K562 (cell line): ENCODE results near the gene PACSIN2. TPM values are rescaled to one million over a fixed set of nuclear protein-coding genes. Genes with fewer than 3 reads are reported as not detected.

ENCODE experiments used
- ATAC-seq: fragments of 200-7000 bp; cut with Tn5 transposase; 3 replicates; pipeline ENCODE4 v1.9.1; 2020; ENCODE audit warnings: moderate library complexity
- BruUV-seq: library from RNA; stranded (reverse); fragments of 400-500 nt; replicated peaks from 2 replicates; lab custom pipeline; 2021; lab: Mats Ljungman, UMichigan
- CTCF ChIA-PET: fragments of 300-600 bp; formaldehyde crosslinking; extraction: SDS; loops from one replicate; lab custom pipeline; 2021; ENCODE audit warnings: low intra/inter-chr PET ratio; lab: Yijun Ruan, JAX
- POLR2A ChIA-PET: fragments of 300-600, 350-650 bp; sonication (Branson Sonifier 250); formaldehyde crosslinking; extraction: SDS; loops from one replicate; lab custom pipeline; 2021; ENCODE audit warnings: antibody characterized with exemption, inconsistent platforms; lab: Yijun Ruan, JAX
- DNase-seq, 4 experiments: peaks; one replicate each; pipeline versions ENCODE4 v3.0.0 to v3.0.0-alpha.2; 2011 to 2018; ENCODE audit warnings: low spot score in 3 of 4, mixed read lengths in 3 of 4; ENCODE audit errors: extremely low read depth in 1 of 4
- FAIRE-seq: peaks from 2 replicates; lab custom pipeline; 2011; peaks lifted over from hg19 to GRCh38; lab: Jason Lieb, UNC
- H2AFZ ChIP-seq: 2 replicates; pipeline ENCODE4 v1.6.0; 2011; ENCODE audit warnings: low read depth, low read length, control low read depth, inconsistent platforms
- H3K27ac ChIP-seq: fragments of 200-600 bp; 3 replicates; pipeline ENCODE4 v1.8.0; 2011; ENCODE audit warnings: low read depth, mild to moderate bottlenecking, control low read depth, inconsistent platforms, low read length, moderate library complexity, mixed read lengths; ENCODE audit errors: extremely low read depth
- H3K27me3 ChIP-seq, 2 experiments: fragments of 300-600 bp in 1 of 2; 2 replicates in 1 of 2; 3 replicates in 1 of 2; pipeline versions ENCODE4 v1.6.0 to v1.8.0; 2011; ENCODE audit warnings: inconsistent platforms in 2 of 2, low read length in 2 of 2, mild to moderate bottlenecking in 1 of 2, mixed read lengths in 1 of 2, moderate library complexity in 1 of 2; ENCODE audit not compliant: control insufficient read depth in 2 of 2, insufficient read depth in 2 of 2
- H3K36me3 ChIP-seq: fragments of 300-600 bp; 3 replicates; pipeline ENCODE4 v1.8.0; 2011; ENCODE audit warnings: mild to moderate bottlenecking, low read length, inconsistent platforms; ENCODE audit not compliant: control insufficient read depth, insufficient read depth
- H3K4me1 ChIP-seq, 2 experiments: fragments of 200-600 bp in 1 of 2; replicated peaks in 1 of 2; 2 replicates in 1 of 2; 3 replicates in 1 of 2; pipeline versions ENCODE4 v1.5.1 to v1.8.0; 2011; ENCODE audit warnings: inconsistent platforms in 2 of 2, low read length in 2 of 2, mild to moderate bottlenecking in 1 of 2, mixed read lengths in 1 of 2, moderate library complexity in 1 of 2; ENCODE audit not compliant: control insufficient read depth in 2 of 2, insufficient read depth in 2 of 2
- H3K4me2 ChIP-seq: 2 replicates; pipeline ENCODE4 v1.6.1; 2011; ENCODE audit warnings: low read length, control low read depth, inconsistent platforms, mixed read lengths; ENCODE audit not compliant: insufficient read depth
- H3K4me3 ChIP-seq: fragments of 200-600 bp; sonication (generic), shearing (Covaris generic); 2 replicates; pipeline ENCODE4 v1.5.1; 2016; ENCODE audit warnings: control low read depth, inconsistent platforms
- H3K79me2 ChIP-seq: fragments of 200-600 bp; 3 replicates; pipeline ENCODE4 v1.8.0; 2011; ENCODE audit warnings: low read length, inconsistent platforms; ENCODE audit not compliant: control insufficient read depth, insufficient read depth
- H3K9ac ChIP-seq, 2 experiments: 2 replicates each; pipeline versions ENCODE4 v1.6.0 to v1.6.1; 2011; ENCODE audit warnings: low read depth in 2 of 2, low read length in 2 of 2, control low read depth in 1 of 2, inconsistent platforms in 1 of 2, mild to moderate bottlenecking in 1 of 2, mixed read lengths in 1 of 2; ENCODE audit not compliant: insufficient read depth in 1 of 2
- H3K9me1 ChIP-seq: one replicate; pipeline ENCODE4 v1.6.0; 2011; ENCODE audit warnings: inconsistent platforms, mild to moderate bottlenecking, low read length, moderate library complexity; ENCODE audit not compliant: control insufficient read depth, insufficient read depth
- H3K9me3 ChIP-seq: replicated peaks from 2 replicates; pipeline ENCODE4 v1.5.1; 2011; ENCODE audit warnings: low read depth, low read length, inconsistent platforms; ENCODE audit not compliant: control insufficient read depth, insufficient read depth
- H4K20me1 ChIP-seq: replicated peaks from 2 replicates; pipeline ENCODE4 v1.6.1; 2011; ENCODE audit warnings: low read length, inconsistent platforms, mixed read lengths; ENCODE audit not compliant: control insufficient read depth, insufficient read depth
- HDAC2 ChIP-seq: fragments of 450-650 bp; IDR thresholded peaks from 2 replicates; pipeline ENCODE4 v1.6.1; 2016; ENCODE audit warnings: mild to moderate bottlenecking
- L3MBTL2 ChIP-seq: fragments of 450-650 bp; IDR thresholded peaks from 2 replicates; pipeline ENCODE4 v1.6.1; 2016; ENCODE audit warnings: mild to moderate bottlenecking, moderate library complexity
- MCM3 ChIP-seq: fragments of 450-650 bp; IDR thresholded peaks from 2 replicates; pipeline ENCODE4 v1.6.1; 2016
- NR1H2 ChIP-seq: sonication (generic); formaldehyde crosslinking; IDR thresholded peaks from 2 replicates; pipeline ENCODE4 v1.4.0; 2020; ENCODE audit warnings: mild to moderate bottlenecking, missing genetic modification reagents
- RAD51 ChIP-seq: fragments of 450-650 bp; IDR thresholded peaks from 2 replicates; pipeline ENCODE4 v1.7.1; 2016; ENCODE audit warnings: low read depth, mild to moderate bottlenecking, borderline replicate concordance
- SPI1 ChIP-seq: IDR thresholded peaks from 2 replicates; pipeline ENCODE4 v1.6.1; 2011; ENCODE audit warnings: low read depth, low read length, control low read depth, borderline replicate concordance
- WGBS: fragments of 100-300 bp; shearing (Covaris generic); methylation state at CpG from one replicate; pipeline ENCODE4 v1.1.6; 2016; ENCODE audit warnings: low coverage, mixed read lengths; ENCODE audit not compliant: insufficient coverage; ENCODE audit errors: missing lambda C conversion rate; 5-methylcytosine and 5-hydroxymethylcytosine counted together
- in situ Hi-C: fragments of 300-500 bp; cut with MboI; formaldehyde crosslinking; loops from 4 replicates; pipeline ENCODE4 v1.15.0; 2018; ENCODE audit warnings: inconsistent platforms, mixed read lengths
- intact Hi-C: fragments of 100-400 bp; cut with micrococcal nuclease; formaldehyde crosslinking; loops from 2 replicates; pipeline ENCODE4 v1.14.2; 2022
- polyA plus RNA-seq, 8 experiments: library from polyadenylated mRNA; depleted of rRNA in 4 of 8; stranded (reverse) in 5 of 8; unstranded in 3 of 8; fragments of >200 nt; fragmentation: Nextera tagmentation in 2 of 8; fragmentation: Illumina TruSeq in 1 of 8; extraction: Ambion mirVana in 2 of 8; extraction: Trizol in 1 of 8; gene quantifications; 2 replicates each; pipeline versions ENCODE4 v1.2.1 to v1.2.3, GENCODE V29; 2011 to 2014; ENCODE audit warnings: inconsistent platforms in 1 of 8, missing spikeins in 1 of 8
- total RNA-seq, 7 experiments: library from RNA; depleted of rRNA in 6 of 7; stranded (reverse); fragments of >200 nt in 6 of 7; fragmentation: Illumina TruSeq in 2 of 7; extraction: Trizol in 2 of 7; gene quantifications; 2 replicates each; pipeline versions ENCODE4 v1.2.1 to v1.2.3, GENCODE V29; 2011 to 2021; ENCODE audit warnings: low replicate concordance in 1 of 7
- TF ChIP-seq, protein P1 (sequence below): fragments of 250-450 bp; sonication (Bioruptor Pico); IDR thresholded peaks from 2 replicates; pipeline ENCODE4 v1.8.0; 2021; ENCODE audit warnings: mild to moderate bottlenecking, moderate library complexity
- TF ChIP-seq, protein P2 (sequence below), 2 experiments: IDR thresholded peaks; 2 replicates each; pipeline ENCODE4 v1.6.1; 2011; ENCODE audit warnings: borderline replicate concordance in 1 of 2, control low read depth in 1 of 2, low read depth in 1 of 2, low read length in 1 of 2, mild to moderate bottlenecking in 1 of 2, mixed read lengths in 1 of 2, moderate library complexity in 1 of 2; ENCODE audit not compliant: insufficient read depth in 1 of 2, insufficient read length in 1 of 2, poor library complexity in 1 of 2, severe bottlenecking in 1 of 2; ENCODE audit errors: extremely low read depth in 1 of 2

PACSIN2 gene
- total and polyA plus RNA-seq, 9 of the 15 experiments (the other 6 are each of a cell fraction or from before 2014, with no cell fraction given) = 0.45 to 45.1 (median 23.9) TPM

DNA sequence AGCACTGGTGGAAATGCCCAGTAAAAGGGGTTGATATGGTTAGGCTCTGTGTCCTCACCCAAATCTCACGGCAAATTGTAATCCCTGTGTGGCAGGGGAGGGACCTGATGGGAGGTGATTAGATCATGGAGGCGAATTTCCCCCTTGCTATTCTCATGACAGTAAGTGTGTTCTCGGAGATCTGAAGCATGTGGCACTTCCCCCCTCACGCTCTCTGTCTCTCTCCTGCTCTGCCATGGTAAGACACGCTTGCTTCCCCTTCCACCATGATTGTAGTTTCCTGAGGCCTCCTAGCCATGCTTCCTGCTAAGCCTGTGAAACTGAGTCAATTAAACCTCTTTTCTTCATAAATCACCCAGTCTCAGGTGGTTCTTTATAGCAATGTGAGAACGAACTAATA lies 37.4 kb downstream of the PACSIN2 start:
- no peak for DNase-seq
- intact Hi-C loops (loop anchor here (10.0 kb wide), 1 partner anchor 57 kb away; no protein-coding TSS in a partner anchor), in situ Hi-C loops (no loop called here)
- H3K79me2 ChIP-seq = peaks cover 26% of the 10 kb centered on the region
- no peak overlapping the region for H3K9ac ChIP-seq
- ChIA-PET POLR2A (no interaction called here), CTCF (no interaction called here)
- no peak overlapping the region for H3K27ac ChIP-seq
- no peak for ATAC-seq
- no peaks in the 10 kb centered on the region for H3K9me1 ChIP-seq
- BruUV-seq = no TSS peak
- no peaks in the 10 kb centered on the region for H3K36me3 ChIP-seq
- no peaks in the 10 kb centered on the region for H3K27me3 ChIP-seq
- H3K4me2 ChIP-seq = no peak overlapping the region
- H3K9me3 ChIP-seq = no peaks in the 10 kb centered on the region
- peak; percentile 32 for FAIRE-seq
- peaks cover 0 to 10% of the 10 kb centered on the region in 2 experiments; a peak in 4 of 5 replicates for H3K4me1 ChIP-seq
- H4K20me1 ChIP-seq = peaks cover 11% of the 10 kb centered on the region; the same call in 1 of the 2 replicates
- TF ChIP-seq SPI1 (peak; percentile 20; the same call in 1 of the 2 replicates), RAD51 (no peak), NR1H2 (CRISPR knock-in tag) (no peak), MCM3 (no peak), HDAC2 (no peak), L3MBTL2 (peak; percentile 31; the same call in 1 of the 2 replicates)
- TF ChIP-seq, protein P1, sequence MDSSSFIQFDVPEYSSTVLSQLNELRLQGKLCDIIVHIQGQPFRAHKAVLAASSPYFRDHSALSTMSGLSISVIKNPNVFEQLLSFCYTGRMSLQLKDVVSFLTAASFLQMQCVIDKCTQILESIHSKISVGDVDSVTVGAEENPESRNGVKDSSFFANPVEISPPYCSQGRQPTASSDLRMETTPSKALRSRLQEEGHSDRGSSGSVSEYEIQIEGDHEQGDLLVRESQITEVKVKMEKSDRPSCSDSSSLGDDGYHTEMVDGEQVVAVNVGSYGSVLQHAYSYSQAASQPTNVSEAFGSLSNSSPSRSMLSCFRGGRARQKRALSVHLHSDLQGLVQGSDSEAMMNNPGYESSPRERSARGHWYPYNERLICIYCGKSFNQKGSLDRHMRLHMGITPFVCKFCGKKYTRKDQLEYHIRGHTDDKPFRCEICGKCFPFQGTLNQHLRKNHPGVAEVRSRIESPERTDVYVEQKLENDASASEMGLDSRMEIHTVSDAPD = no peak
- TF ChIP-seq, protein P2, sequence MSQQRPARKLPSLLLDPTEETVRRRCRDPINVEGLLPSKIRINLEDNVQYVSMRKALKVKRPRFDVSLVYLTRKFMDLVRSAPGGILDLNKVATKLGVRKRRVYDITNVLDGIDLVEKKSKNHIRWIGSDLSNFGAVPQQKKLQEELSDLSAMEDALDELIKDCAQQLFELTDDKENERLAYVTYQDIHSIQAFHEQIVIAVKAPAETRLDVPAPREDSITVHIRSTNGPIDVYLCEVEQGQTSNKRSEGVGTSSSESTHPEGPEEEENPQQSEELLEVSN (IDR thresholded peaks at IDR 0.05; ENCODE audit: borderline replicate concordance in 1 of 2, extremely low read depth in 1 of 2, insufficient read depth in 1 of 2, insufficient read length in 1 of 2, low read depth in 1 of 2, low read length in 1 of 2, poor library complexity in 1 of 2, severe bottlenecking in 1 of 2) = peak in 1 of 2 experiments; percentile 26
- H3K4me3 ChIP-seq = no peak overlapping the region
- 30% methylated on average over 4 of the region's 6 CpGs for WGBS
- no peak overlapping the region for H2AFZ ChIP-seq
